Measurements from ENCODE around the gene SLC25A29. TPM values are rescaled to one million over a fixed set of nuclear protein-coding genes. Genes with fewer than 3 reads are reported as not detected.
A peak's percentile ranks its signal among the peaks of the same experiment; 100 is the strongest.

Gene SLC25A29
- total RNA-seq, 1 donor: 11.5 TPM

DNA sequence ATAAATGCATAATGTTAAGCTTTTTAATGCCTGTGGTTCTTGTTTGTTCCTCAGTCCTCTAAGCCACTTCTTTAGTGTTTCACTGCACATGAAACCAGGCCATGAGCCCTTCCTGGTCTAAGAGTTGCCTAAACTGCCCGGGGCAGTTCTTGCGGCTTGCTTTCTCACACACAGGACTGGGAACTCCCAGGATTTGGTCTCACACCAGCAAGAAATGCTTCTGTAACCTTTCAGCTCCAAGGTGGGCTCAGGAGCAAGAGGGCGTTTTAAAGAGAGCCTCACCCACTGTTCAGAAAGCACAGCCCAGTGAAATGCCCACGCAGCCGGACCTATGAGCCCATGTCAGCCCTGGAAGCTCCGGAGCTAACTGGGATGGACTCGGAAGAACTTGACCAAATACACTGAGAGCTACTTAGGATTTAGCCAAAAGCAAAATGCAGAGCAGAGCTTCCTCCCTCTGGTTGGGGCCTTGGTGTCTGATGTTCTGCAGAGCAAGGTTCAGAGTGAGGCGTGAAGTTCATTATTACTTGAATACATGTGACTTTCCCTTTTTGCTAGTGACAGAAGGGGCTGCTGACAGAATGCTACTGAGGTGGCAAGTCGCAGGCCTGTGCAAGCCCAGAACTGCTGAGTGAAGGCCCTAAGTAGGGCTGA, 23.4 kb downstream of the SLC25A29 start:
- TF ChIP-seq, protein P1, sequence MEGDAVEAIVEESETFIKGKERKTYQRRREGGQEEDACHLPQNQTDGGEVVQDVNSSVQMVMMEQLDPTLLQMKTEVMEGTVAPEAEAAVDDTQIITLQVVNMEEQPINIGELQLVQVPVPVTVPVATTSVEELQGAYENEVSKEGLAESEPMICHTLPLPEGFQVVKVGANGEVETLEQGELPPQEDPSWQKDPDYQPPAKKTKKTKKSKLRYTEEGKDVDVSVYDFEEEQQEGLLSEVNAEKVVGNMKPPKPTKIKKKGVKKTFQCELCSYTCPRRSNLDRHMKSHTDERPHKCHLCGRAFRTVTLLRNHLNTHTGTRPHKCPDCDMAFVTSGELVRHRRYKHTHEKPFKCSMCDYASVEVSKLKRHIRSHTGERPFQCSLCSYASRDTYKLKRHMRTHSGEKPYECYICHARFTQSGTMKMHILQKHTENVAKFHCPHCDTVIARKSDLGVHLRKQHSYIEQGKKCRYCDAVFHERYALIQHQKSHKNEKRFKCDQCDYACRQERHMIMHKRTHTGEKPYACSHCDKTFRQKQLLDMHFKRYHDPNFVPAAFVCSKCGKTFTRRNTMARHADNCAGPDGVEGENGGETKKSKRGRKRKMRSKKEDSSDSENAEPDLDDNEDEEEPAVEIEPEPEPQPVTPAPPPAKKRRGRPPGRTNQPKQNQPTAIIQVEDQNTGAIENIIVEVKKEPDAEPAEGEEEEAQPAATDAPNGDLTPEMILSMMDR (IDR thresholded peaks at IDR 0.05; ENCODE audit: insufficient read depth, low read length): no peak
- no peak for DNase-seq (ENCODE audit: low read depth)
- H3K4me3 ChIP-seq (ENCODE audit: low read depth, low read length): no peak overlapping the region

DNA sequence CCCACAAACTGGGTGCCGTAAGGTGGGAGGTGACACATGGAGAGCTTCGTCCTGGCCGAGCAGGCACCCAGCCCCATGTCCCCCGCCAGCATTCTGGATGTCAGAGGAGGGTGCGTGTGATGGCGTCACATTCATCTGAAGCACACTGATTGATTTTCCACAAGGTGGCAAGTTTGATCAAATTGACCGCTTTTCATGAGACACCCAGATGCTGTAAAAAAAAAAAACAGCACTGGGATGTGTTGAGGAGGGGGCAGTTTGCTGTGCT, 24.2 kb downstream of the SLC25A29 start:
- DNase-seq (ENCODE audit: low read depth): no peak
- TF ChIP-seq, protein P1 (IDR thresholded peaks at IDR 0.05; ENCODE audit: insufficient read depth, low read length): no peak
- no peak overlapping the region for H3K4me3 ChIP-seq (ENCODE audit: low read depth, low read length)

DNA sequence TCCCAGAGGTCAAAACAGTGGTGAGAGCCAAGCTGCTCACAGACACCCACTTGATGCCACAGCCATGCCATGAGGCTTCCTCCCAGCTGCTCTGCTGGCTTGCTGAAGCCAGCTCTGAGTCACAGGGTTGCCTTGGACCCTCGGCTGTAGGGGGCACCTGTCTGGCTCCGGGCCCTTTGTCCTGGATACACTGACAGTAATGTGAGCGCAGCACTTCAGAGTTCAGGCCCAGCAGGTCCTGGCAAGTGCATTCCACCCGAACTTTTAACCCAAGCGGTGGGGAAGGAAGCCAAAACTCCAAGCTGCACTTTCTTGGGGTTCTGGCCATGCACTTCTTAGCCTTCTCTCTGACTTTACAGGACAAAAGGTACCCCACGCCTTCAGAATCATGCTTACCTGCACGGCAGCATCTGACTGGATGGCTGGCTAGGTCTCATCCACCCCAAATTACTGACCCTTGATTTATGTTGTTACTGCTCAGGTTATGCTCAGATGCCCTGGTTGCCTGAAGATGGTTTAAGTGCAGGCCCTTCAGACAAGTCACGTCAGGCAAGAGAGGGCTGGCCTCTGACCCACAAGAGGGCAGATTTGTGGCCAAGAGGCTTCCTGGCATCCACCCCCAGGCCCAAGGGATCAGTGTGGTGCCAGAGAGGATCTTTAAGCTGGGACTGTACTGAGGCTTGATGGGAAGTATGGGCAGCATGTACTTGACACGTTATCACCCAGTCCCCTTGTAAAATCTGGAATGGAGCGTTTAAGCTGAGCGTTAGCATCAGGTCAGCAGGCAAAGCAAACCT, 24.8 kb downstream of the SLC25A29 start:
- TF ChIP-seq, protein P1 (IDR thresholded peaks at IDR 0.05; ENCODE audit: insufficient read depth, low read length): no peak
- DNase-seq (ENCODE audit: low read depth): no peak
- H3K4me3 ChIP-seq (ENCODE audit: low read depth, low read length): no peak overlapping the region

DNA sequence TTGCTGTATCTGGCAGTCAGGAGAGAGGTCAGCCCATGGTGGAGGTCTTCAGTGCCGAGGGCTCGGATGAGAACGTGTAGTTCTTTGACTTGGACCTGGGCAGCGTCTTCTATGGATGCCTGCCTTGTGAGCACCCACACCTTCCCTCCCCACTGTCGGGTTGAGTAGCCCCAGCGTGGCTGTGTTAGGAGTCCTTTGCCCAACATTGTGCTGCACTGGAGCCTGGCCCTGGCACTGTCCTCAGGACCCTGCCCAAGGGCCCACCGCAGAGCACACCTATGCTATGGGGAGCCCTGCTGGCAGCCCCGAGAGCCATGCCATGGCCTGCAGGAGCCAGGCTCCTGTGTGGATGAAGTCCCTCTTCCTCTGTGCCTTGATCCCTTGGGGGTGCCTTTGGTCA, 26.7 kb downstream of the SLC25A29 start:
- DNase-seq (ENCODE audit: low read depth): no peak
- H3K4me3 ChIP-seq (ENCODE audit: low read depth, low read length): no peak overlapping the region
- TF ChIP-seq, protein P1 (IDR thresholded peaks at IDR 0.05; ENCODE audit: insufficient read depth, low read length): no peak

DNA sequence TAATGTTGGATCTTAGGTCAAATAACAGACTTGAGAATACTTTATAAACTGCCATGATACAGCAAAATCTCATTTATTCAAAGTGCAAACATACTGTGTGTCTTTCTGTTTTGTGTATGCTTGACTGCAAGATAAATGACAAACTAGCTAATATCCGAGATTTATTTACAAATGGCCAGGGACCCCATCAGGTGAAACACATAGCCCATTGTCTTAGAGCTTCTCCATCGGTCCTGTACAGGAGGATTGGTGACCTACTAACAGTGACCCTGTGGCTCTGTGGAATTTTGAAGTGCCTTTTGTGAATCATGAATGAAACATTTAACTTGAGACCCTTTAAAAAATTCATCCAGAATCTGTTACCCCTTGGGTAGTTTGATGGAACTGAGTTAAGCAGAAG, 27.1 kb downstream of the SLC25A29 start:
- DNase-seq (ENCODE audit: low read depth): no peak
- no peak overlapping the region for H3K4me3 ChIP-seq (ENCODE audit: low read depth, low read length)
- TF ChIP-seq, protein P1 (IDR thresholded peaks at IDR 0.05; ENCODE audit: insufficient read depth, low read length): no peak

DNA sequence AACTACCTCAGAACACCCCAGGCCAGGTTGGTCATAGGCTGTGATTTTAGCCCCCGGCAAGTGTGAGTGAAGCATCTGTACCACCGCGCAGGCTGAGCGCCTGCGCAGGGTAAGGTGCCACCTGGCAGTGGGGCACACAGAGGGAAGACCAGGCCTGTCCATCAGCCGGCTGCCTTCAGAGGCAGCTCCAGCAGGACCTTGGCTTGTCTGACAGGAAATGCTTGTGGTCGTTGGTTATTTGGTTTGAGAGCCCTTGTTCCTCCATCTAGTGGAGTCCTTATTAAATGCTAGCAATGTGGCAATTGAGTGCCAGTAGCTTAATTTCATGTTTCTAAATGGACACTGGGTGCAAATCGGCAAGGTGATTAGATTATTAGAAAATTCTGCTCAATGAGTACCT, 27.5 kb downstream of the SLC25A29 start:
- DNase-seq (ENCODE audit: low read depth): peak; percentile 60
- TF ChIP-seq, protein P1 (IDR thresholded peaks at IDR 0.05; ENCODE audit: insufficient read depth, low read length): peak; percentile 41
- H3K4me3 ChIP-seq (ENCODE audit: low read depth, low read length): no peak overlapping the region
